GM21619 (cell line): ENCODE results near the gene PKP4.
"Not testable (repeated sequence)": the region's sequence is repeated elsewhere in the genome, so short reads cannot be mapped to it uniquely, and the experiment has no call there.

Experiments
- ATAC-seq: cut with Tn5 transposase; IDR thresholded peaks from one replicate; pipeline ENCODE4 v1.9.1; 2021; ENCODE audit not compliant: unreplicated experiment

Gene PKP4

GRCh38 chr2:158676295-158676694 lies 219.5 kb downstream of the PKP4 start:
- no peak for ATAC-seq

- no peak for ATAC-seq
Observed at GRCh38 chr2:158676696-158677095, 219.9 kb downstream of the PKP4 start.

GRCh38 chr2:158677542-158677941 lies 220.8 kb downstream of the PKP4 start:
- no peak for ATAC-seq

- no peak for ATAC-seq
Observed at GRCh38 chr2:158681816-158682215, 225.1 kb downstream of the PKP4 start.

GRCh38 chr2:158685646-158686045 lies 228.9 kb downstream of the PKP4 start:
- ATAC-seq: no peak

GRCh38 chr2:158686210-158686691 lies 229.5 kb downstream of the PKP4 start:
- no peak for ATAC-seq

GRCh38 chr2:158687315-158687714 lies 230.6 kb downstream of the PKP4 start:
- ATAC-seq: no peak

- ATAC-seq: no peak
Observed at GRCh38 chr2:158688721-158689120, 232.0 kb downstream of the PKP4 start.

GRCh38 chr2:158689391-158689790 lies 232.6 kb downstream of the PKP4 start:
- no peak for ATAC-seq

GRCh38 chr2:158690823-158691222 lies 234.1 kb downstream of the PKP4 start:
- no peak for ATAC-seq

- no peak for ATAC-seq
Observed at GRCh38 chr2:158691619-158692018, 234.9 kb downstream of the PKP4 start.

- ATAC-seq: no peak
Observed at GRCh38 chr2:158692372-158693103, 235.8 kb downstream of the PKP4 start.

- ATAC-seq: no peak
Observed at GRCh38 chr2:158693476-158693875, 236.7 kb downstream of the PKP4 start.

- ATAC-seq: no peak
Observed at GRCh38 chr2:158695305-158695704, 238.6 kb downstream of the PKP4 start.

- not testable (repeated sequence) for ATAC-seq
Observed at GRCh38 chr2:158695744-158696143, 239.0 kb downstream of the PKP4 start.

- ATAC-seq: no peak
Observed at GRCh38 chr2:158699323-158699722, 242.6 kb downstream of the PKP4 start.

GRCh38 chr2:158701101-158701500 lies 244.3 kb downstream of the PKP4 start:
- ATAC-seq: no peak

GRCh38 chr2:158702740-158703139 lies 246.0 kb downstream of the PKP4 start:
- ATAC-seq: no peak

- not testable (repeated sequence) for ATAC-seq
Observed at GRCh38 chr2:158704724-158705465, 248.1 kb downstream of the PKP4 start.

GRCh38 chr2:158712791-158713522 lies 256.2 kb downstream of the PKP4 start:
- ATAC-seq: no peak

- ATAC-seq: no peak
Observed at GRCh38 chr2:158713523-158714138, 256.9 kb downstream of the PKP4 start.
